Ishikawa (cell line): ENCODE measurements around the gene TMEM108.

Experiments
- CEBPB ChIP-seq: IDR thresholded peaks from 2 replicates; pipeline ENCODE4 v1.6.1; 2012
- EP300 ChIP-seq: IDR thresholded peaks from 2 replicates; pipeline ENCODE4 v1.6.1; 2012; ENCODE audit warnings: borderline replicate concordance
- TAF1 ChIP-seq: IDR thresholded peaks from 2 replicates; pipeline ENCODE4 v1.6.1; 2012; ENCODE audit warnings: low read depth, mild to moderate bottlenecking
- TEAD4 ChIP-seq: IDR thresholded peaks from 2 replicates; pipeline ENCODE4 v1.6.1; 2012
- TF ChIP-seq, protein P1 (sequence below): IDR thresholded peaks from 2 replicates; pipeline ENCODE4 v1.6.1; 2012
- TF ChIP-seq, protein P2 (sequence below): IDR thresholded peaks from 2 replicates; pipeline ENCODE4 v1.6.1; 2012

DNA sequence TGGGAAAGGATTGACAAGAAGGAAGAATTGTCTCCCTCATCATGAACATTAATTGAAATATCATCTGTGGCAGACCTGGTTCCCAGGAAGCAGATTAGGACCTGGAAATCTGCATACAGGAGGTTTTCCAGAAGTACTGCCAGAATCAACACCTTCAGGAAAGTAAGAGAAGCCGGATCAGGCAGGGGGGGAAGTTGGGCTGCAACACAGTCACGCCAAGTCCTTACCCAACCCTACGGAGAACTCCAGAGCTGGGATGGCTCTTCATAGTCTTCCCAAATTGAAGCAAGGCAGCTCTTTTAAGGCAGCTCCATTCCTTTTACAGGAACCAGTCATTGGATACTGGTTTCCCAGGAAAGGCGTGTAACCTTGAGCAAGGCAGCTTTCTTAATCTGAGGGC is 326.5 kb downstream of the TMEM108 start:
- TF ChIP-seq, protein P1, sequence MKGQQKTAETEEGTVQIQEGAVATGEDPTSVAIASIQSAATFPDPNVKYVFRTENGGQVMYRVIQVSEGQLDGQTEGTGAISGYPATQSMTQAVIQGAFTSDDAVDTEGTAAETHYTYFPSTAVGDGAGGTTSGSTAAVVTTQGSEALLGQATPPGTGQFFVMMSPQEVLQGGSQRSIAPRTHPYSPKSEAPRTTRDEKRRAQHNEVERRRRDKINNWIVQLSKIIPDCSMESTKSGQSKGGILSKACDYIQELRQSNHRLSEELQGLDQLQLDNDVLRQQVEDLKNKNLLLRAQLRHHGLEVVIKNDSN: no peak
- TF ChIP-seq TAF1: no peak
- TF ChIP-seq CEBPB: no peak
- TF ChIP-seq, protein P2, sequence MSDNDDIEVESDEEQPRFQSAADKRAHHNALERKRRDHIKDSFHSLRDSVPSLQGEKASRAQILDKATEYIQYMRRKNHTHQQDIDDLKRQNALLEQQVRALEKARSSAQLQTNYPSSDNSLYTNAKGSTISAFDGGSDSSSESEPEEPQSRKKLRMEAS: no peak
- no peak for TF ChIP-seq TEAD4
- TF ChIP-seq EP300: no peak
